ENCODE results near the gene OLIG1. TPM values are rescaled to one million over a fixed set of nuclear protein-coding genes. Genes with fewer than 3 reads are reported as not detected.

Gene OLIG1
- total RNA-seq, 1 donor from 2014 or later, result not detected

GRCh38 chr21:33055991-33056390 is 13.9 kb upstream of the OLIG1 start:
- Mint-ChIP-seq H3K9me3 (no peaks in the 10 kb centered on the region), H3K36me3 (ENCODE audit: low read depth) (no peaks in the 10 kb centered on the region), H3K27me3 (peaks cover 16% of the 10 kb centered on the region), H3K4me1 (no peaks in the 10 kb centered on the region), H3K4me3 (no peak overlapping the region), H3K27ac (no peak overlapping the region)
- ATAC-seq (ENCODE audit: low read depth) (no peak), DNase-seq (no peak)
- no peak for TF ChIP-seq CTCF (IDR thresholded peaks at IDR 0.05)
- intact Hi-C loops (cut with micrococcal nuclease), result no loop called here
- ChIA-PET POLR2A (no interaction called here), CTCF (no interaction called here)

GRCh38 chr21:33057385-33057940 is 12.5 kb upstream of the OLIG1 start:
- no peak overlapping the region for H3K4me3 Mint-ChIP-seq
- DNase-seq (no peak), ATAC-seq (ENCODE audit: low read depth) (no peak)
- H3K36me3 Mint-ChIP-seq (ENCODE audit: low read depth), result no peaks in the 10 kb centered on the region
- no peak overlapping the region for H3K27ac Mint-ChIP-seq
- peaks cover 24% of the 10 kb centered on the region for H3K27me3 Mint-ChIP-seq
- no peak for TF ChIP-seq CTCF (IDR thresholded peaks at IDR 0.05)
- no peaks in the 10 kb centered on the region for H3K9me3 Mint-ChIP-seq
- ChIA-PET POLR2A (no interaction called here), CTCF (no interaction called here)
- intact Hi-C loops (cut with micrococcal nuclease), result no loop called here
- H3K4me1 Mint-ChIP-seq, result no peaks in the 10 kb centered on the region

- POLR2A ChIA-PET, result no interaction called here
- H3K27me3 Mint-ChIP-seq, result peaks cover 30% of the 10 kb centered on the region
- H3K4me1 Mint-ChIP-seq, result no peaks in the 10 kb centered on the region
- no peak overlapping the region for H3K4me3 Mint-ChIP-seq
- intact Hi-C loops (cut with micrococcal nuclease), result no loop called here
- DNase-seq, result no peak
- no peaks in the 10 kb centered on the region for H3K36me3 Mint-ChIP-seq (ENCODE audit: low read depth)
- H3K9me3 Mint-ChIP-seq, result no peaks in the 10 kb centered on the region
- no peak for ATAC-seq (ENCODE audit: low read depth)
- no peak overlapping the region for H3K27ac Mint-ChIP-seq
- CTCF ChIA-PET, result no interaction called here
- no peak for TF ChIP-seq CTCF (IDR thresholded peaks at IDR 0.05)
Measured at GRCh38 chr21:33058527-33058926, 11.4 kb upstream of the OLIG1 start.

- no peaks in the 10 kb centered on the region for H3K9me3 Mint-ChIP-seq
- H3K36me3 Mint-ChIP-seq (ENCODE audit: low read depth), result no peaks in the 10 kb centered on the region
Measured at GRCh38 chr21:33058957-33059356, 11.0 kb upstream of the OLIG1 start.

GRCh38 chr21:33059380-33059841 is 10.5 kb upstream of the OLIG1 start:
- no peaks in the 10 kb centered on the region for H3K4me1 Mint-ChIP-seq
- no peak overlapping the region for H3K4me3 Mint-ChIP-seq
- H3K27ac Mint-ChIP-seq, result no peak overlapping the region
- H3K9me3 Mint-ChIP-seq, result no peaks in the 10 kb centered on the region
- DNase-seq, result no peak
- POLR2A ChIA-PET, result interaction anchor here (0.6 kb wide), 1 partner anchor 996 kb away, joined by 5 read pairs; no protein-coding TSS in a partner anchor
- no peak for ATAC-seq (ENCODE audit: low read depth)
- TF ChIP-seq CTCF (IDR thresholded peaks at IDR 0.05), result no peak
- intact Hi-C loops (cut with micrococcal nuclease), result no loop called here
- peaks cover 32% of the 10 kb centered on the region for H3K27me3 Mint-ChIP-seq
- no peaks in the 10 kb centered on the region for H3K36me3 Mint-ChIP-seq (ENCODE audit: low read depth)
- CTCF ChIA-PET, result no interaction called here

More at GRCh38 chr21:33058957-33059356, 11.0 kb upstream of the OLIG1 start:
- intact Hi-C loops (cut with micrococcal nuclease), result no loop called here
- TF ChIP-seq CTCF (IDR thresholded peaks at IDR 0.05), result no peak
- Mint-ChIP-seq H3K27ac (no peak overlapping the region), H3K4me3 (no peak overlapping the region), H3K4me1 (no peaks in the 10 kb centered on the region), H3K27me3 (peaks cover 31% of the 10 kb centered on the region)
- ChIA-PET POLR2A (no interaction called here), CTCF (no interaction called here)
- DNase-seq, result no peak
- ATAC-seq (ENCODE audit: low read depth), result no peak
